HG03558 (cell line): ENCODE measurements around the gene RASAL3.
"Not testable (repeated sequence)": the region's sequence is repeated elsewhere in the genome, so short reads cannot be mapped to it uniquely, and the experiment has no call there.

Source experiments
- ATAC-seq: cut with Tn5 transposase; IDR thresholded peaks from one replicate; pipeline ENCODE4 v1.9.1; 2021; ENCODE audit warnings: moderate number of reproducible peaks; ENCODE audit not compliant: unreplicated experiment; ENCODE audit errors: extremely low read depth

The RASAL3 gene

GRCh38 chr19:15464394-15465385 lies at the start of gene RASAL3:
RASAL3 (minus strand) TSS chr19:15464544; CDS start chr19:15464358, 186 bp downstream.
- ATAC-seq: no peak

- ATAC-seq: no peak
Measured at GRCh38 chr19:15511671-15512424, 47.5 kb upstream of the RASAL3 start.

GRCh38 chr19:15508035-15508710 lies 43.8 kb upstream of the RASAL3 start, which contains the start of gene CYP4F22:
CYP4F22 (plus strand) TSS chr19:15508525; CDS start chr19:15525337, 16,812 bp downstream.
- no peak for ATAC-seq

- no peak for ATAC-seq
Measured at GRCh38 chr19:15507068-15508034, 43.0 kb upstream of the RASAL3 start.

DNA sequence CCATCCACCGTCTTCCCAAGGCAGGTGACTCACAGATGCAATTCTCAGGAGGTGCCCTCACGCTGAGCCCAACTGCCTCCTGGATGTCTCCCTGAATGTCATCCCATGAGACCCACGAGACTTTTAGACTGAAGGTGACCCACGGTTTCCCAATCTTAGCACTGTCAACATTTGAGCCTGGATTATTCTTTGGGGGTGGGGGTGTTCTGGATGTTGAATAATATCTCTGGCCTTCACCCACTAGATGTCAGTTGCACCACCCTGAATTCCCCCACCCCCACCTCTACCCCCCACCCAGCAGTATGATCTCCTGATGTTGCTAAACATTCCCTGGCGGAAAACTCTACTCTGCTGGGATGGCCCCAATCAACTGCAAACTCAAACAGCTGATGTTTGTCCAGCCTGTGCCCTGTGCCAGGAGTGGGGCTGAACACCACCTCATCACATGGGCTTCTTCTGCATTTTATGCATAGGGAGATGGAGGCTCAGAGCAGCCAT lies 41.8 kb upstream of the RASAL3 start:
- no peak for ATAC-seq

DNA sequence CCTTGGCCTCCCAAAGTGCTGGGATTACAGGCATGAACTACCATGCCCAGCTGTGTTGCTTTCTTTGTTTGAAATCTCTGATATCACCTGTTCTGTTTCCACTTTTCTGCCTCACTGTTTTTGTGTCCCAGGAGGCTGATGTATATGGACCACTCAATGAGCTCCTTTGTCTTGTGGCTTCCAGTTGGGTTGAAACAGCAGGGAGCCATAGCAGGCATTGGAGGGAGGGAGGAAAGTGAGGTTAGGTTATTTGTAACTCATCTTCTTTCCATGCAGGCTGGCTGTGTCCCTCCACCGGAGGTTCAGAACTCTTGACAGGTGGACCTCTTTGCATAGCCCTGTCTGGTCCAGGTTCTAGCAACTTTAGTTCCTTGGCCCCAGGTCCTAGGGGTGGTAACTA lies 37.9 kb upstream of the RASAL3 start:
- ATAC-seq: no peak

- ATAC-seq: no peak
Measured at GRCh38 chr19:15501596-15501995, 37.3 kb upstream of the RASAL3 start.

DNA sequence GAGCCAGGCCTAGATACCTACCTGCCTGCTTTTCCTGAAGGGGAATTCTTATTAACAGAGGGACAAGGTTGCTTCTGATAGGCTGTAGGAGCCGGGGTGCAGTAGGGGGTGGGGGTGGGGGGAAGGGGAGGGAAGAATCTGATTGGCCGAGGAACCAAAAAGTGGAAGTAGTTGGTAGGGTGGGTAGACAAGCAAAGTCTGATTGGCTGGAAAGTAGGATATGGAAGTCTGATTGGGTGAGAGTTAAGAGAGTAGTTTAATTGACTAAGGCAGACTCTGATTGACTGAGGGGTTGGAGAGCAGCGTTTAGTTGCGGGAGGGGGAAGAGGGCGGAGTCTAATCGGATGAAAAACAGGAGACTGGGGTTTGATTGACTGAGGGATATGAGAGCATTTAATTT lies 34.6 kb upstream of the RASAL3 start:
- ATAC-seq: no peak

GRCh38 chr19:15498156-15498858 lies 34.0 kb upstream of the RASAL3 start:
- no peak for ATAC-seq

DNA sequence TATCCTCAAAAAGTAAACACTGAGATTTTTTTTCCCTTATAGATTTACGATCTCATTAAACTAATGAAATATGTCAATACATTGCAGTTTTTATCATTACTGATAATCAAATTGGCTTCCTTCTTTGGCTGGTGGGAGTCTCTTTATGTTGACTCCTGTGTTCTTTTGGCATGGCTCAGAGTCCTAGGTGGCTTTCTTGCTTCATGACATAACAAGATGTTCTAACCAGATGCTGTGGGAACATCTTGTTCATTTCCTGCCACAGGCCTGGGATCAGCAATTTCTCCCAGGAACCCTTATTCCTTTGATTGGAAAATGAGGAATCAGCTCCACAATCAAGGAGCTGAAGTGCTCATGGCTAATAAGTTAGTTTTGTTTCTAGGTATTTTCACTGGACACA lies 30.8 kb upstream of the RASAL3 start:
- no peak for ATAC-seq

- ATAC-seq: no peak
Measured at GRCh38 chr19:15488489-15489226, 24.3 kb upstream of the RASAL3 start.

GRCh38 chr19:15487038-15487437 lies 22.7 kb upstream of the RASAL3 start:
- no peak for ATAC-seq

- ATAC-seq: not testable (repeated sequence)
Measured at GRCh38 chr19:15485768-15486167, 21.4 kb upstream of the RASAL3 start.

GRCh38 chr19:15480996-15481395 lies 16.7 kb upstream of the RASAL3 start:
- ATAC-seq: not testable (repeated sequence)

DNA sequence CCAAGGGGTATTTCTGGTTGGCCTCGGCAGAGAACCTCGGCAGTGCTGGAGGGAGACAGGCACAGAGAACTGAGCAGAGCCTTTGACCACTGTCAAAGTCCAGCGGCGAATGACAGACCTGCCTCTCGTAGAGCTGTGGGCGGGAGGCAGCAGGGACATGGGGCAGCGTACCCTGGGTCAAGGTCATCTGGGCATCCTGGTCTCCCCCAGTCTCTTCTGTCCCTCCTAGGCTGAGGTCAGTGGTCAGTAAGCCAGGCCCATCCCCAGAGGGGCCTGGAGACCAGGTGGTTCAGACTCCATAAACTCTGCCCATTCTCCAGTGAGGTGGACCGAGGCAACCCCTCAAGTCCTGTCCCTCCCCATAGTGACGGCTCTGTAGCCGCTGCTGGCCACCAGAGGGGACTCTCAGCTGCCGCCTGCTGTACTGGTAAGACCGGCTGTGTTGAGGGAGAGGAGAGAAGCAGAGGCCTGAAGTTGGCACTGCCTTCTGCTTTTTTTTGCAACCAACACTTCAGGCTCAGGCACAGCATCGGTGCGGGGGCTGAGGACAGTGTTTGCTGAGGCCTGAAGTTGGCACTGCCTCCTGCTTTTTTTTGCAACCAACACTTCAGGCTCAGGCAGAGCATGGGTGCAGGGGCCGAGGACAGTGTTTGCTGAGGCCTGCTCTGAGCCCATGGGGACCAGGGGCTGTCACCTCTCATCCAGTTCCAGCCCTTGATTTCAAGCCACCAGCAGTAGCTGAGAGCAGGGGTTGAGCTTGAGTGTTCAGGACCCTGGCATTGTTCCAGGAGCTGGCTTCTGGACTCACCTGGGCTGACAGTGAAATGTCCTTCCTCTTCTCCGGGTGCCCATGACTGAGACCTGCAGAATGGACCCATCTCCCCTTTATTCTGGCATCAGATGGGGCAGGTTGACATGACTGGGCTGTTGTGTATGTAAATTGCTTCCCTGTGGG lies 15.3 kb upstream of the RASAL3 start, which contains the start of gene PGLYRP2:
Gene PGLYRP2, minus strand, starts transcription at position 111 of the 955 bp plus-strand sequence. CDS start 130 bp downstream, outside the sequence.
- ATAC-seq: no peak

GRCh38 chr19:15476325-15476724 lies 12.0 kb upstream of the RASAL3 start:
- ATAC-seq: no peak

DNA sequence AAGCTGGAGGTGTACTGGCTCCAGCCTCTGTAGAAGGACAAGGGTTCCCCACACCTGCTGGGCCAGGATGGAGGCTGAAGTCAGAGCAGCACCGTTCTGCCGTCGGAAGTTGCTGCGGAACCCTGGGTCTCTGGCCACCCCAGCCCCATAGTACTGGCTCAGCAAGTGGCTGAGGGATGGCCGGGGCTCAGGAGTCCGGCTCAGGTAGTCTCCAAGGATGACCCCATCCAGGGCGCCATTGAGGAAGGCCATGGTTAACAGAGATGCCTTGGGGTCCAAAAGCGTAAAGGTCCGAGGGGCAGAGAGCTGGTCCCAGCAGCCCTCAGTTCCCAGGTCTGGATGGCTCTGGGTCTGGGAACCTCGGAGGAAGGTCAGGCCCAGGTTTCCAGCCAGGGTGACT lies 11.3 kb upstream of the RASAL3 start:
- ATAC-seq: no peak
